Iris pigment epithelial cell (primary cell): ENCODE data around the gene EXOC3L2.
"Not testable (repeated sequence)": the region's sequence is repeated elsewhere in the genome, so short reads cannot be mapped to it uniquely, and the experiment has no call there.

Source experiments
- DNase-seq: peaks from one replicate; pipeline ENCODE4 v3.0.0-alpha.2; 2011; ENCODE audit warnings: low read depth

The EXOC3L2 gene

GRCh38 chr19:45245334-45245787 is at the start of gene EXOC3L2:
EXOC3L2 (minus strand) TSS chr19:45245407; CDS start chr19:45239045, 6,362 bp downstream.
- no peak for DNase-seq

GRCh38 chr19:45294291-45295029 is 49.3 kb upstream of the EXOC3L2 start:
- DNase-seq, result no peak

GRCh38 chr19:45293682-45294081 is 48.5 kb upstream of the EXOC3L2 start:
- DNase-seq, result no peak

GRCh38 chr19:45291834-45292233 is 46.6 kb upstream of the EXOC3L2 start:
- no peak for DNase-seq

- DNase-seq, result no peak
Measured at GRCh38 chr19:45290381-45290931, 45.2 kb upstream of the EXOC3L2 start.

GRCh38 chr19:45283443-45284033 is 38.3 kb upstream of the EXOC3L2 start:
- DNase-seq, result peak; percentile 62

- DNase-seq, result peak; percentile 85
Measured at GRCh38 chr19:45280471-45280961, 35.3 kb upstream of the EXOC3L2 start.

- no peak for DNase-seq
Measured at GRCh38 chr19:45279587-45280192, 34.5 kb upstream of the EXOC3L2 start.

- no peak for DNase-seq
Measured at GRCh38 chr19:45278087-45278486, 32.9 kb upstream of the EXOC3L2 start.

GRCh38 chr19:45276284-45276687 is 31.1 kb upstream of the EXOC3L2 start:
- peak; percentile 55 for DNase-seq

GRCh38 chr19:45275370-45275971 is 30.3 kb upstream of the EXOC3L2 start:
- peak; percentile 40 for DNase-seq

- DNase-seq, result no peak
Measured at GRCh38 chr19:45273521-45273855, 28.3 kb upstream of the EXOC3L2 start.

- DNase-seq, result no peak
Measured at GRCh38 chr19:45271735-45272108, 26.5 kb upstream of the EXOC3L2 start.

GRCh38 chr19:45271098-45271734 is 26.0 kb upstream of the EXOC3L2 start:
- DNase-seq, result no peak

GRCh38 chr19:45269939-45270338 is 24.7 kb upstream of the EXOC3L2 start:
- DNase-seq, result not testable (repeated sequence)

GRCh38 chr19:45267296-45267695 is 22.1 kb upstream of the EXOC3L2 start:
- DNase-seq, result no peak

GRCh38 chr19:45265375-45265774 is 20.2 kb upstream of the EXOC3L2 start:
- DNase-seq, result no peak

GRCh38 chr19:45264781-45265317 is 19.6 kb upstream of the EXOC3L2 start:
- DNase-seq, result no peak

GRCh38 chr19:45263013-45263412 is 17.8 kb upstream of the EXOC3L2 start:
- DNase-seq, result no peak

GRCh38 chr19:45262570-45262969 is 17.4 kb upstream of the EXOC3L2 start:
- DNase-seq, result no peak

GRCh38 chr19:45258862-45259261 is 13.7 kb upstream of the EXOC3L2 start:
- no peak for DNase-seq

- no peak for DNase-seq
Measured at GRCh38 chr19:45256836-45257235, 11.6 kb upstream of the EXOC3L2 start.
